Trophoblast cell (in vitro differentiated cells and primary cell): ENCODE results near the gene MAP2K7.

Experiments used
- DNase-seq, 2 donors: peaks; one replicate each; pipeline ENCODE4 v3.0.0-alpha.2; 2016
- H2AFZ ChIP-seq: 2 replicates; pipeline ENCODE4 v1.6.1; 2013; ENCODE audit warnings: low read length, moderate library complexity, mild to moderate bottlenecking; ENCODE audit not compliant: insufficient read depth, poor library complexity
- H2AK5ac ChIP-seq: 2 replicates; pipeline ENCODE4 v1.6.1; 2013; ENCODE audit warnings: mild to moderate bottlenecking, low read length
- H2BK120ac ChIP-seq: 2 replicates; pipeline ENCODE4 v1.6.1; 2013; ENCODE audit warnings: low read length, mild to moderate bottlenecking, moderate library complexity; ENCODE audit not compliant: insufficient read depth, poor library complexity
- H2BK12ac ChIP-seq: 2 replicates; pipeline ENCODE4 v1.6.1; 2013; ENCODE audit warnings: mild to moderate bottlenecking, low read length, moderate library complexity
- H2BK5ac ChIP-seq: 2 replicates; pipeline ENCODE4 v1.6.1; 2013; ENCODE audit warnings: low read length, low read depth, moderate library complexity, mild to moderate bottlenecking; ENCODE audit not compliant: poor library complexity
- H3K14ac ChIP-seq: 2 replicates; pipeline ENCODE4 v1.6.1; 2013; ENCODE audit warnings: mild to moderate bottlenecking, low read length
- H3K18ac ChIP-seq: 2 replicates; pipeline ENCODE4 v1.6.1; 2013; ENCODE audit warnings: mild to moderate bottlenecking, low read length
- H3K23ac ChIP-seq: 2 replicates; pipeline ENCODE4 v1.6.1; 2013; ENCODE audit warnings: low read length
- H3K27ac ChIP-seq: 2 replicates; pipeline ENCODE4 v1.5.1; 2013; ENCODE audit warnings: low read depth, mild to moderate bottlenecking, inconsistent platforms, low read length, moderate library complexity
- H3K27me3 ChIP-seq: 2 replicates; pipeline ENCODE4 v1.6.1; 2013; ENCODE audit warnings: inconsistent platforms, mild to moderate bottlenecking, low read length, moderate library complexity; ENCODE audit not compliant: insufficient read depth
- H3K36me3 ChIP-seq, 2 experiments: 1 replicate in 1 of 2; 2 replicates in 1 of 2; pipeline ENCODE4 v1.6.1; 2013; ENCODE audit warnings: low read length in 2 of 2, mild to moderate bottlenecking in 2 of 2, moderate library complexity in 1 of 2; ENCODE audit not compliant: insufficient read depth in 2 of 2, control insufficient read depth in 1 of 2
- H3K4ac ChIP-seq: 2 replicates; pipeline ENCODE4 v1.6.1; 2013; ENCODE audit warnings: low read depth, mild to moderate bottlenecking, low read length, moderate library complexity
- H3K4me1 ChIP-seq, 2 experiments: 1 replicate in 1 of 2; 2 replicates in 1 of 2; pipeline ENCODE4 v1.6.1; 2013; ENCODE audit warnings: low read length in 2 of 2, mild to moderate bottlenecking in 2 of 2, moderate library complexity in 1 of 2; ENCODE audit not compliant: insufficient read depth in 2 of 2, control insufficient read depth in 1 of 2
- H3K4me2 ChIP-seq: 2 replicates; pipeline ENCODE4 v1.6.1; 2013; ENCODE audit warnings: inconsistent platforms, mild to moderate bottlenecking, low read length, moderate library complexity
- H3K4me3 ChIP-seq: 2 replicates; pipeline ENCODE4 v1.5.1; 2013; ENCODE audit warnings: mild to moderate bottlenecking, low read depth, low read length, inconsistent platforms
- H3K79me1 ChIP-seq: one replicate; pipeline ENCODE4 v1.6.1; 2013; ENCODE audit warnings: low read length
- H3K79me2 ChIP-seq: 2 replicates; pipeline ENCODE4 v1.6.1; 2013; ENCODE audit warnings: low read length, mild to moderate bottlenecking; ENCODE audit not compliant: control insufficient read depth, insufficient read depth, poor library complexity
- H3K9ac ChIP-seq: 2 replicates; pipeline ENCODE4 v1.6.1; 2013; ENCODE audit warnings: mild to moderate bottlenecking, low read length
- H3K9me3 ChIP-seq: 2 replicates; pipeline ENCODE4 v1.6.1; 2013; ENCODE audit warnings: low read depth, mild to moderate bottlenecking, control low read depth, inconsistent platforms, low read length; ENCODE audit not compliant: insufficient read depth
- H4K12ac ChIP-seq: 2 replicates; pipeline ENCODE4 v1.6.1; 2013; ENCODE audit warnings: low read depth, mild to moderate bottlenecking, low read length, moderate library complexity
- H4K8ac ChIP-seq: 2 replicates; pipeline ENCODE4 v1.6.1; 2013; ENCODE audit warnings: low read depth, mild to moderate bottlenecking, low read length, moderate library complexity
- H4K91ac ChIP-seq: one replicate; pipeline ENCODE4 v1.6.1; 2013; ENCODE audit warnings: low read depth, mild to moderate bottlenecking, low read length, moderate library complexity
- WGBS: extraction: QIAGEN DNeasy Blood & Tissue Kit; methylation state at CpG from one replicate; pipeline ENCODE4 v1.1.7; 2013; ENCODE audit warnings: missing lambda C conversion rate; ENCODE audit not compliant: insufficient read length, insufficient coverage; ENCODE audit errors: extremely low coverage; 5-methylcytosine and 5-hydroxymethylcytosine counted together

MAP2K7 gene

GRCh38 chr19:7904074-7905020 lies 670 bp downstream of the MAP2K7 start:
- peaks cover 13 to 15% of the 10 kb centered on the region in 2 experiments for H3K4me1 ChIP-seq
- no peak overlapping the region for H3K23ac ChIP-seq

DNA sequence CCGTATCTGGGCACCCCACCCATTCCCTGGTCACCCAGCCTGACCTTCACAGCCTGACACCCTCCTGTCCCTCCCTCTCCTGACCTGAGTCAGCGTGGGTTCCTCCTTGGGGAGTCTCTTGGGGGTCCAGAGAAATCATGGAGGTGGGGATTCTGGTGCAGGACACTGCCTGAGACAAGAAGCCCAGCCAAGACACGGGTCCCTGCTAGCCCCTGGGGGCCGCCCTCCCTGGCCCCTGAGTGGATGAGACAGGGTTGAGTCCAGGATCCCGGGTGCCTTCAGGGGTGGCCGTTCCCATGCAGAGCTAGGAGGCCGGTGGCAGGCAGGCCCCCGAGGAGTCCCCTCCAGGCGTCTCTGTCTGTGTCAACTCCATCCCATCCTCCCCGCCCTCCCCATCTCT lies 1.6 kb downstream of the MAP2K7 start:
- Histone ChIP-seq H3K4me1 (peaks cover 13 to 15% of the 10 kb centered on the region in 2 experiments), H3K36me3 (peaks cover 19 to 20% of the 10 kb centered on the region in 2 experiments)
- WGBS = no CpG with 5 or more reads among the region's 10 CpGs

More at GRCh38 chr19:7904074-7905020, 670 bp downstream of the MAP2K7 start:
- peak overlapping the region; percentile 85 for H3K14ac ChIP-seq
- H3K79me2 ChIP-seq = peaks cover 17% of the 10 kb centered on the region
- DNase-seq = peak in 1 of 2 donors; percentile 46
- H2BK5ac ChIP-seq = peak overlapping the region; percentile 88
- peak overlapping the region; percentile 91 for H3K4me2 ChIP-seq
- peak overlapping the region; percentile 86 for H3K27ac ChIP-seq
- H3K4ac ChIP-seq = peak overlapping the region; percentile 71
- no CpG with 5 or more reads among the region's 68 CpGs for WGBS
- H3K27me3 ChIP-seq = no peaks in the 10 kb centered on the region
- peaks cover 16% of the 10 kb centered on the region for H3K79me1 ChIP-seq
- H4K12ac ChIP-seq = peak overlapping the region; percentile 91
- peaks cover 2% of the 10 kb centered on the region for H3K9me3 ChIP-seq
- peak overlapping the region; percentile 61 for H2AK5ac ChIP-seq
- H2BK12ac ChIP-seq = peak overlapping the region; percentile 3
- peak overlapping the region; percentile 82 for H2AFZ ChIP-seq
- H3K9ac ChIP-seq = peak overlapping the region; percentile 87
- peak overlapping the region; percentile 97 for H4K8ac ChIP-seq
- H3K4me3 ChIP-seq = peak overlapping the region; percentile 91
- H2BK120ac ChIP-seq = peak overlapping the region; percentile 82
- peaks cover 11 to 13% of the 10 kb centered on the region in 2 experiments for H3K36me3 ChIP-seq
- H3K18ac ChIP-seq = peak overlapping the region; percentile 93
- peak overlapping the region; percentile 87 for H4K91ac ChIP-seq

DNA sequence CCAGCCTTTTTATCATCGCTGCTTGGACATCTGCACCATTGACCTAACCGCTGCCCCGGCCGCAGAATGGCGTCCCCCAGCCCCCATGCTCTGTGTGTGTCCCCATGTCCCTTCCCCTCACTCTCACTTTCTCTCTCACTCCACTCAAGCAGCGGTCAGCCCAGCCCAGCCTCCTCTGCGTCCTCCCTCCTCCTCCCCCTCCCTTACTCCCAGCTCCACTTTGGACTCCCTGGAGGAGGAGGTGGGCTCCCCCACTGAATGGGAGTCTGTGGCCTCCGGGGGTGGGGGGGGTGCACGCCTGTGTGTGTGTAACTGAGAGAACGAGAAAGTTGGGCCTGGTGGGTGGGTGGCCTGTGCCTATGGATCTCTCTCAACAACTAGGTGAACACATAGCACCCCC lies 2.2 kb downstream of the MAP2K7 start:
- H2AFZ ChIP-seq = no peak overlapping the region

More for the DNA sequence above, 1.6 kb downstream of the MAP2K7 start:
- Histone ChIP-seq H2BK5ac (no peak overlapping the region), H3K4me3 (no peak overlapping the region), H4K91ac (no peak overlapping the region), H2AFZ (no peak overlapping the region), H3K4me2 (no peak overlapping the region), H2BK120ac (no peak overlapping the region), H3K9me3 (peaks cover 2% of the 10 kb centered on the region), H3K9ac (no peak overlapping the region), H3K27ac (no peak overlapping the region), H3K18ac (no peak overlapping the region), H3K79me1 (peaks cover 16% of the 10 kb centered on the region), H3K4ac (peak overlapping the region; percentile 71), H3K27me3 (no peaks in the 10 kb centered on the region), H3K23ac (no peak overlapping the region), H2AK5ac (no peak overlapping the region), H4K12ac (no peak overlapping the region), H4K8ac (no peak overlapping the region), H2BK12ac (no peak overlapping the region), H3K14ac (no peak overlapping the region), H3K79me2 (peaks cover 17% of the 10 kb centered on the region)
- DNase-seq = no peak

DNA sequence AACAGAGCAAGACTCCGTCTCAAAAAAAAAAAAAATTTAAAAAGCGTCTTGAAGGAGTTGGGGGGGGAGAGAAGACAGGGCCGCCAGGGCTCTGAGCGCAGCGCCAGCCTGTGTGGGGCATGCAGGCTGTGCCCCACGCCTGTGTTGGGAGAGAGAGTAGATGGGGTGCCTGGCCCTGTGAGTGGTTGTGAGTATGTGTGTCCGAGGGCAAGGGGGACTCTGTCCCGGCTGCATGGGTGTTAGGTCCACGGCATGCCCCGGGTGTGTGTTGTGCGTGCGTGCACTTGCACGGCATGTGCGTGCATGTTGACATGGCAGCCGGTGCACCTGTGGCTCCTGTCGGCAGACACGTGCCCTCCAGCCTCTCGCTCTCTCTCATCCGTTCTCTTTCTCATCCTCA lies 3.4 kb downstream of the MAP2K7 start:
- Histone ChIP-seq H3K36me3 (peaks cover 37% of the 10 kb centered on the region in 2 experiments), H2AFZ (no peak overlapping the region), H3K4me1 (peaks cover 13 to 15% of the 10 kb centered on the region in 2 experiments), H3K18ac (no peak overlapping the region), H2BK12ac (no peak overlapping the region), H2AK5ac (no peak overlapping the region), H3K79me2 (peaks cover 17% of the 10 kb centered on the region), H3K14ac (no peak overlapping the region), H4K12ac (no peak overlapping the region), H3K4me2 (no peak overlapping the region), H3K27me3 (no peaks in the 10 kb centered on the region), H4K8ac (no peak overlapping the region), H3K9me3 (peaks cover 2% of the 10 kb centered on the region), H3K27ac (no peak overlapping the region), H3K23ac (no peak overlapping the region), H3K9ac (no peak overlapping the region), H4K91ac (no peak overlapping the region), H3K4ac (no peak overlapping the region), H2BK5ac (no peak overlapping the region), H3K4me3 (no peak overlapping the region), H2BK120ac (no peak overlapping the region), H3K79me1 (peaks cover 16% of the 10 kb centered on the region)
- WGBS = no CpG with 5 or more reads among the region's 19 CpGs
- no peak for DNase-seq

More for the DNA sequence above, 2.2 kb downstream of the MAP2K7 start:
- H3K79me1 ChIP-seq = peaks cover 16% of the 10 kb centered on the region
- no CpG with 5 or more reads among the region's 10 CpGs for WGBS
- peaks cover 25 to 26% of the 10 kb centered on the region in 2 experiments for H3K36me3 ChIP-seq
- H3K27ac ChIP-seq = no peak overlapping the region
- H3K18ac ChIP-seq = no peak overlapping the region
- no peak overlapping the region for H3K4ac ChIP-seq
- no peak overlapping the region for H2BK5ac ChIP-seq
- peaks cover 2% of the 10 kb centered on the region for H3K9me3 ChIP-seq
- H3K4me3 ChIP-seq = no peak overlapping the region
- H3K27me3 ChIP-seq = no peaks in the 10 kb centered on the region
- H3K4me2 ChIP-seq = no peak overlapping the region
- H4K8ac ChIP-seq = no peak overlapping the region
- H3K23ac ChIP-seq = no peak overlapping the region
- no peak for DNase-seq
- H4K12ac ChIP-seq = no peak overlapping the region
- no peak overlapping the region for H2BK120ac ChIP-seq
- no peak overlapping the region for H3K14ac ChIP-seq
- no peak overlapping the region for H2AK5ac ChIP-seq
- no peak overlapping the region for H2BK12ac ChIP-seq
- no peak overlapping the region for H4K91ac ChIP-seq
- H3K9ac ChIP-seq = no peak overlapping the region
- peaks cover 17% of the 10 kb centered on the region for H3K79me2 ChIP-seq
- peaks cover 13 to 15% of the 10 kb centered on the region in 2 experiments for H3K4me1 ChIP-seq
